Right lung (tissue), 10 donors: Measurements from ENCODE around the gene CLPSL1. TPM values are rescaled to one million over a fixed set of nuclear protein-coding genes. Genes with fewer than 3 reads are reported as not detected.
"Not testable (repeated sequence)": the region's sequence is repeated elsewhere in the genome, so short reads cannot be mapped to it uniquely, and the experiment has no call there.

Experiments
- DNase-seq, 2 donors: peaks; one replicate each; pipeline ENCODE4 v3.0.0-alpha.2; 2013
- long read RNA-seq, 8 donors: transcript quantifications; one replicate each; lab custom pipeline, GENCODE V29; 2026
- polyA plus RNA-seq, 5 donors: library from polyadenylated mRNA; unstranded; fragments of 120-200 nt; gene quantifications; one replicate each; pipeline versions ENCODE4 v1.2.1 to v1.2.3, GENCODE V29; 2013; ENCODE audit warnings: inconsistent platforms in 1 of 5, low replicate concordance in 1 of 5; ENCODE audit not compliant: insufficient read length in 5 of 5, insufficient read depth in 1 of 5

Gene CLPSL1, protein sequence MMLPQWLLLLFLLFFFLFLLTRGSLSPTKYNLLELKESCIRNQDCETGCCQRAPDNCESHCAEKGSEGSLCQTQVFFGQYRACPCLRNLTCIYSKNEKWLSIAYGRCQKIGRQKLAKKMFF
- polyA plus RNA-seq, result not detected
- long read RNA-seq, donor 1, result 0 reads
- long read RNA-seq, donor 2, result 0 reads
- long read RNA-seq, donor 3, result 0 reads
- long read RNA-seq, donor 4, result 0 reads
- long read RNA-seq, donor 5, result 0 reads
- long read RNA-seq, donor 6, result 0 reads
- long read RNA-seq, donor 7, result 0 reads
- long read RNA-seq, donor 8, result 0 reads

DNA sequence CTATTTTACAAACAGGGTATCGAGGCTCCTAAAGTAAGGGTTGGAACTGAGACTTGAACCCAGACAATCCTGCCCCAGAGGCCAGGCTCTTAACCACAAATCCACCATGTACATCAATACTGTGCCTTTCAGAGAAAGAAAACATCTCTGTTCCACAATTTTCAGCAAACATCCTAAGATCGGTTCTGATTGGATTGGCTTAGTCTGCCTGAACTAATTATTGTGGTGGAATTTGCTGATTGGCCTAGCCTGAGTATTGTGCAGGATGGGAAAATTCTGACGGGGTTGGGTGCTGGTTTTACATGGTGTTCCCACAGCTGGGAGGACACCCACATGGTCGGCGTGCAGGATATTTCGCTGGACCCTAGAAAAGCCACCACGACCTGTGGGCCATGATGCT lies at the start of gene CLPSL1:
CLPSL1 (plus strand) TSS at position 301 of the 400 bp plus-strand sequence; CDS start at position 393, 92 bp downstream.
- no peak for DNase-seq

DNA sequence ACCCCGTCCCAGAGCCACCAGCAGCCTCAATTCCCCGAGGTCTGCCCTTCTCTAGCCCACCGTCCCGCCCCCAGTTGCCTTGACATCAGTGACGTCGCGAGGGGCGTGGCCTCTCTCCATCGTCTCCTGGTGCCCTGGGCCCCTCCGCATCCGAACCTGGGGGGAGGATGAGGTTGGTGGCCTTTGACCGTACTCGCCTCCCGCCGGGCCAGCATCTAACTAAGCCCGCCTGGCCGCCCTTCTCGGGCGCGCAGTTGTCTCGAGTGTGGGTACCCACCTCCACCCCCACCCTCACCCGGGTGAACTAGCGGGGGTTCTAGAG lies 49.4 kb upstream of the CLPSL1 start:
- DNase-seq, result peak; percentile 87

DNA sequence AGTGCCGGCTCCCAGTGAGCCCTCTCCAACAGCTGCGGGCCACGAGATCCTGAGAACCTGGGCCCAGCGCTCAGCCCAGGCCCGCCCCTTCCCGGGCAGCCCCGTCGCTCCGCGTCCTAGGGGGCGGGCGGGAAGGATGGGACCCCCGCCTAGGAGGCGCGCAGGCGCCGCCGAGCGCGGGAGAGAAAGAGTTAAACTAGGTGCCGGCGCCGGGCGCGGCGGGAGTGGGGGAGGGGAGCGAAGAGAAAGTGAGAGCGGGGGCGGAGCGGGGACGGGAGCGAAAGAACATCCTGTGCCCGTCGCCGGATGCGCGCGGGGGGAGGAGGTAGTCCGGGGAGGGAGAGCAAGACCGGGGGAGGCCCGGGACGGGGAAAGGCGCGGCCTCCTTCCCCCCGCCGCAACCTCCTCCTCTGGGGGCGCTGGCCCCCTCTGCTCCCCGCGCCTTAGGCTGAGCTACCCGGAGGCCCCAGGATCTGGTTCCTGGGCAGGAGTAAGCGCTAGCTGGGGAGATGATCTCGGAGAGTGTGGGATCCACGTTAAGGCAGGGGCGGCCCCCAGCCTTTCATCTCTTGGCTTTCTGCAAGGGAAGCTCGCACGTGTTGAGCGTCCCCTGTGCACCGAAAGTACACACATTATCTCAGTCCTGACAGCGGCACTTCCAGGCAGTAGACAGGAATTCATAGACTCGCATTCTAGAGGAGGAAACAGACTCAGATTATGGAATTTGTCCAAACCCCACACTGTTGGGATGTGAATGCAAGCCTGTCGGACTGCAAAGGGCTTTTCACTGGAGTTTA lies 48.9 kb upstream of the CLPSL1 start:
- DNase-seq, result peak; percentile 81 to 88

DNA sequence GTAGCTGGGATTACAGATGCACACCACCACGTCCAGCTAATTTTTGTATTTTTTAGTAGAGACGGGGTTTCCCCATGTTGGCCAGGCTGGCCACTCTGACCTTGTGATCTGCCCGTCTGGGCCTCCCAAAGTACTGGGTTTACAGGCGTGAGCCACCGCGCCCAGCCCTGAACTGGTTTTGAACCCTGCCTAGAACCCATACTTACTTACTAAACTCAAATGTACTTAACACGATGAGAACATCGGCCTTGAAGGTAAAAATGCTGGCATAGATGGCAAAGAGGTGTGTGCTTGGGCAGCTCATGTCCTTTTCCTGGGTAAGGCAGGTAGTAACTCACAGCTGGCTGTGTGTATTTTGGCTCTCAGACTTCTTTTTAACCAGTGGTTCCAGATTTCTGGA lies 47.2 kb upstream of the CLPSL1 start:
- DNase-seq, result no peak

DNA sequence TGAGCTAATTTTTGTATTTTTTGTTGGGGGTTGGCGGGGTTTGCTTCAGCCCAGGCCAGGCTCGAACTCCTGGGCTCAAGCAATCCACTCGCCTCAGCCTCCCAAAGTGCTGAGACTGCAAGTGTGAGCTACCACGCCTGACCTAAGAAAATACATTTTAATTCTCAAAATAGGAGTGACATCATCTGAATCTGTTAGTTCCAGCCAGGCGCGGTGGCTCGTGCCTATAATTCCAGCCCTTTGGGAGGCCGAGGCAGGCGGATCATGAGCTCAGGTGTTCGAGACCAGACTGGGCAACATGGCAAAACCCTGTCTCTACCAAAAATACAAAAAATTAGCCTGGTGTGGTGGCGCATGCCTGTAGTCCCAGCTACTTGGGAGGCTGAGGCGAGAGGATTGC lies 46.5 kb upstream of the CLPSL1 start:
- DNase-seq, result not testable (repeated sequence)

DNA sequence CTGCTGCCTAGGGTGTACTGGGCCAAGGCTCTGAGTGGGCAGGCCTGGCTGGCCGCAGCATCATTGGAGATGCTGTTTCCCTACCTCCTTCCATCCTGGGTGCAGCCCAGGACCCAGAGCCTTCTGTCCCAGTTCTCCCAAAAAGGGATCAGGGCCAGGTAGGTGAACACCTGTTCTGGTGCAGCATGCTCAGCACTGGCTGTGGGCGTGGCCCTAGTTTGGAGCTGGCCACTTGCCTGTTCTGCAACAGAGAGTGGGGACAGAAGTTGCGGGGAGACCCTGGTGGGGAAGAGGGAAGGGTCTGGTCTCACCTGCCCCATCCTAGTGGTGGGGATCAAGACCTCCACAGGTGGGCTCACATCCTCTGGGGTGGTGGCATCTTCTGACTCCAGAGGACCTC lies 45.4 kb upstream of the CLPSL1 start:
- DNase-seq, result no peak

DNA sequence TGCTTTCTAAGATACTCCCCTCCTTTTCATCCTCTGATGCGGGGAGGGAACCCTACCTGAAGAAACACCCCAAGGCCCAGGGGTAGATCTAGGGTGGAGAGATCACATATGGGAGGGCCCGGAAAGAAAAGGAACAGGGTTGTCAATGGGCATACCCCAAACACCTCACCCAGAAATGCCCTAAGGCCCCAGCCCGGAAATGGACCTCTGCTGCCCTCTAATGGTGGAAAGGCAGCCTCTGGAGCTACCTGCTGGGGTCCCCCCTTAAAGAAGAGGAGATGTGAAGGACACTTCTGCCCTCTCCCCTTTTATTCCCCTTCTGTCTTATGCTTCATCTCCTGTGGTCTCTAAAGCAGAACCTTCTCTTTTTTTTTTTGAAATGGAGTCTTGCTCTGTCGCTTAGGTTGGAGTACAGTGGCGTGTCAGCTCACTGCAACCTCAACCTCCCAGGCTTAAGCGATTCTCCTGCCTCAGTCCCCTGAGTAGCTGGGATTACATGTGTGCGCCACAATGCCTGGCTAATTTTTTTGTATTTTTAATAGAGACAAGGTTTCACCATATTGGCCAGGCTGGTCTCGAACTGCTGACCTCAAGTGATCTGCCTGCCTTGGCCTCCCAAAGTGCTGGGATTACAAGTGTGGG lies 44.4 kb upstream of the CLPSL1 start:
- peak in 1 of 2 donors; percentile 55 for DNase-seq

DNA sequence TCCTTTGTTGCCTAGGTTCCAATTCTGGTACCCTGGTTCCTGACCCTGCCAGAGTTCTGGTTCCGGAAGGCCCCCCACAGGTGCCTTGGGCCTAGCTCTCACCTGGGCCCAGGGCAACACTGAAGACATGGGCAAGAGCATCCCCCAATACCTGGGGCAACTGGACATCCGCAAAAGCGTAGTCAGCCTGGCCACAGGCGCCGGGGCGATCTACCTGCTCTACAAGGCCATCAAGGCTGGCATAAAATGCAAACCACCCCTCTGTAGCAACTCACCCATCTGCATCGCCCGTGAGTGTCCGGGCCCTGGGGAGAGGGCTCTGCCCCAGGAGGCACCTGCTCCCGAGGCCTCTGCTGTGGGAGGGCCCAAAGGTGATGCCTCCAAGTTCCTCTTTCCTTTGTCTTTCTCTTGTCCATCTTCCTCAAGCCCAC lies 43.8 kb upstream of the CLPSL1 start, which contains the start of gene ARMC12:
ARMC12 (plus strand) TSS at position 51 of the 431 bp plus-strand sequence; CDS start at position 128, 77 bp downstream.
- no peak for DNase-seq

DNA sequence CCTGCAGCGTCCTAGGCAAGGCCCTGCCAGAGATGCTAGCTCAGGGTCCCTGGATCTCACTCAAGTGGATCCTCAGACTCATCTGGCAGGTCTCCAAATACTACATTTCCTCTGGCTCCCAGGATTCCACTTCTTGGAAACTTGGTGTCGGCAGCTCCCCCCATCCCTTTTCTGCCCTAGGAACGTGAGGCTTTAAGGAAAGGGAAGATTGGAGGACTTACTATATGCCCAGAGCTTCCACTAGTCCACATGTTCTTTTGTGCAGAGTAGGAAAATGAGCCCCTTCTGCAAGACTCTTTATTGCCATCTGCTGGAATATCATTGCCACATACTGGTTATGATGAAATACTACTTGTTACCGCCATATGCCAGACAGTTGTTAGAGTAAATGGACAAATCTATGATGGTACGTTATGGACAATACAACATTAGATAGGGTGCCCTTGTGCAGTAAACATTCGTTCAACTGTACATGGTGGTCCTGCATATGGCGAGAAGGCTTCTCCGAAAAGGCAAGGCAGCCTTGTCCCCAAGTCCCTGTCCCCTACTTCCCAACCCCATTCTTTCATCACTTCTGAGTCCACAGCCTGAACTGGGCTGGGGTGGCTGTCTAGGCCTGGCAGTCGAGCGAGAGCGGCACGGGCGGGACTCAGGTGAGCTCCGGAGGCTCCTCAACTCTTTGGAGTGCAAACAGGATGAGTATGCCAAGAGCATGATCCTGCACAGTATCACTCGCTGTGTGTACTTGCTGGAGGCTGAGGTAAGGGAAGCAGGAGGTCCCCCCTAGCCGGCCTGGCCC lies 43.2 kb upstream of the CLPSL1 start:
- DNase-seq, result peak; percentile 56 to 72

DNA sequence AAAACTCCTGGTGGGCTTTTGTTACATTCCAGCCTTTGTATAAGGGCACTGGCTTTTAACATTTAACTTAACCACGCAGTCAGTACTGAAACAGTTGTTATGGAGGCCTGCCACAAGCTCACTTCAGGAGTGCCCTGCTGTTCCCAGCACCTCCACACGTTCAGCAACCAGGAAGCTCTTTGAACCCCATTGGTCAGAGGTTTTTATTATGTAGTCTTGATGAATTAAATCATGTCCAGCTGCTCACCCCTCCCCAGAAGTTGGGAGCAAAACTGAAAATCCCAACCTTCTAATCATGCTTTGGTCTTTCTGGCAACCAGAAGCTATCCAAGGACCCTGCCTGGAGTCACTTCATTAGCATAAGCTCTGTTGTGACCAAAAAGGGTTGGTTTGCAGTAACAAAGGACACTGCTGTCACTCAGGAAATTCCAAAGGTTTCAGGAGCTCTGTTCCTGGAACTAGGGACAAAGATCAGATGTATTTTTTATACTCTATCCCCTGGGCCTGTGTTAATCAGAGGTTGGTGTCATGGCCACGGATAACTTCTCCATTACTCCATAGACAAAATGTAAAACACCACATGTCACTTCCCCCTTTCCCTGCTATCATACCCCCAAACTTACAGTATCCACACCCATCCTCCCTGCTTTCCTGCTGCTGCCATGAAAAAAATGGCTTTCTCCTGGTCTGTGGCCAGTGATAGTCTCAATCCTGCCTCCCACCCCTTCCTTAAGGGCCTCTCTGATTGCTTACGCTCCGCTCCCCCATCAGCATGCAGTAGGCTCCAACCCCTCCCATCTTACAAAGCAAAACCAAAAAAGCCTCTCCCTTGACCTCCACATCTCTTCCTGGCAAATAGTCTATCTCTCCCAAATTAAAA lies 40.9 kb upstream of the CLPSL1 start:
- DNase-seq, result no peak

DNA sequence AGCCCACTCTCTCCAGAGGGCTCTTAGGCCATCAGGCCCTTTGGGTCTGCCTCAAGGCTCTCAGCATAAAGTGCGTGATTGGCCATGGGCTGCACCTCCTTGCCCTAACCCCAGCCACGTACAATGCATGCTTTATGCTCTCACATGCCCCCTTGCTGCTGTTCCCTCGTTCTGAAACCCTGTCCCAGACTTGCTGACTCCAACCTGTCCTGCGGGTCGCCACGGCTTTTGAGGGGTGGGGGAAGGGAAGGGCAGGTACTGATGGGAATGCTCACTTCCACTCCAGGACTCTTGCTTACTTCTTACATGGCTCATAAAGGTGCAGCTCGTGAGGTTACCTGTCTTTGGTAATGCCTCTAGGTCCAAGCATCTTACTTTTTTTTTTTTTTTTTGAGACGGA lies 38.0 kb upstream of the CLPSL1 start:
- DNase-seq, result no peak

DNA sequence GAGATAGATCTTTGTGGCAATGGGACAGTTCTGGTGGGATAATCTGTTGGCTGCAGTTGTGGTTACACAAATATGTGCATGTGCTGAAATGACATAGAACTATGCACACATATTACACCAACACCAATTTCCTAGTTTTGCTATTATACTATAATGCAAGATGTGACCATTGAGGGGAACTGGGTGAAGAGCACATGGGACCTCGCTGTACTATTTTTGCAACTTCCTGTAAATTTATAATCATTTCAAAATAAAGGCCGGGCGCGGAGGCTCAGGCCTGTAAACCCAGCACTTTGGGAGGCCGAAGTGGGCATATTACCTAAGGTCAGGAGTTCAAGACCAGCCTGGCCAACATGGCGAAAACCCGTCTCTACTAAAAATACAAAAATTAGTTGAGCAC lies 35.3 kb upstream of the CLPSL1 start:
- DNase-seq, result no peak

DNA sequence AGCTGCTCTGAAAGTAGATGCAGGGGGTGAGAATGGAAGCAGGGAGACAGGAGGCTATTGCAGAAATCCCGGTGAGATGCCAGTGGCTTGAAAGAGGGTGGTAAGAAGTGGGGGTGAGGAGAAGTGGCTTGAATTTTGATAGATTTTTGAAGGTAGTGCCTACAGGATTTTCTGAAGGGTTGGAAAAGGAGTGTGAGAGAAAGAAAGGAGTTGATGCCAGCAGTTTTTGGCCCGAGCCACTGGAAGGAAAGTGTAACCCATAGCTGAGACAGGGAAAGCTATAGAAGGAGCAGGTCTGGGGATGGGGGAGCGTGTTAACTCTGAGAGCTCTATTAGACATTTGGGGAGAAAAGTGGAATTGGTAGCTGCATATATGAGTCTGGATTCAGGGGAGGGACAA lies 34.3 kb upstream of the CLPSL1 start:
- no peak for DNase-seq

DNA sequence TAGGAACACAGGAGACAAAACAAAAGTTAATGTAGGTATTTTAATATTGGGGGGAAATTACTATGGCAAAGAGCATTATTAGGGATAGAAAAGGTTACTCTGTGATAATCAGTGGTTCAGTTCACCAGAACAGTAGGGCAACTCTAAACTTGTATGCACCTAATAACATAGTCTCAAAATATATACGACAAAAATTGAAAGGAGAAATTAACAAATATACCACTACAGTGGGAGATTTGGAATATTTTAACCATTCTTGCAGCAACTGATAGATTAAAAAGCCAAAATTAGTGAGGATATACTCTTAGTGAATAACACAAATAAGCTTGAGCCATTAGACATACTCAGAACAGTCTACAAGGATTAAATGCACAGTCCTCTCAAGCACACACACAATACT lies 32.9 kb upstream of the CLPSL1 start:
- DNase-seq, result no peak

DNA sequence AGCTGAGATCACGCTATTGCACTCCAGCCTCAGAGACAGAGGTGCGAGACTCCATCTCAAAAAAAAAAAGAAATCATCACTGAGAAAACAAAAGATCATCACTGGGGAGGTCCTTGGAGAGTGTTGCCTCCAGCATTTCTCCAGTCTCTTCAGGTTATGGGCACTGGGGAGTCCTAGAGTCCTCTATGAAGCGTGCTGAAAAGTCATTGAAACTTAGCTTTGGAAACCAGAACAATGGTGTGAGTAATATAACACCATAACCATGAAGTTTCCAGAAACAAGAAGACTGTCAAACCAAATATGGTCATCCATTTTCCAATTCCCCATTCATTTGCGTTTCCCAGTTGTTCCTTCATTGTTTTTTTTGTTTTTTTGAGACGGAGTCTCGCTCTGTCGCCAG lies 30.3 kb upstream of the CLPSL1 start:
- no peak for DNase-seq

DNA sequence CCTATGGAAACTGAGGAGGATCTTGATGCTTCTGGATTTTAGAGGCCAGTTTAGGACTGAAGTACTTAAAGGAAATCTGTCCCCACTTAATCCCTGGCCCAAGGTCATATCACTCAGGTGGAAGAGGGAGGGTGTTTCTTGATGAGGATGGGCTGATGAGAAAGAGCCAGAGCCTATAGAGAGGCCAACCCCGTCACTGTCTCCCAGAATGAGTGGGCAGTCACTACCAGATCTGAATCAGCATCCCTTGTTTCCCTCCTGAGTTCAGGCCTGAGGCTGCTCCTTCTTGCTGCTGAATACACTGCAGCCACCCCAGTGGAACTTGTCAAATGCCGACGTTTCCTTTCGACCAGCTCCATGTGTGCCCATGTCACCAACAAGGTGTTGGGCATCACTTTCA lies 29.2 kb upstream of the CLPSL1 start:
- no peak for DNase-seq

DNA sequence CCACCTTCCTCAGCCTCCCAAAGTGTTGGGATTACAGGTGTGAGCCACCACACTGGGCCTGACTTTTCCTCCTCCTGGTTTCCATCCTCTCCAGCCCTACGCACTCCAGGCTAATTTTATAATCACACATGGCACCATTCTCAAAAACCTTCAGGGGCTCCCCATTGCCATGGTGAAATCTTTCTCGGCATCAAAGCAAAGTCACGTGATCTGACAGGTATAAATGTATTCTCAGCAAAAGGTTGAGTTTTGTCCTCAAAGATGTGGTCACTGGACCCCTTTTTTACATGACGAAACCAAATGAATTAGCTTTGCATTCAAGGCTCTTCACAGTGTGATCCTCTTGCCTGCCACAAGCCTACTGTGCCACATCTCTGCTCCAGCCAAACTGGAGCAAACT lies 28.5 kb upstream of the CLPSL1 start:
- no peak for DNase-seq

DNA sequence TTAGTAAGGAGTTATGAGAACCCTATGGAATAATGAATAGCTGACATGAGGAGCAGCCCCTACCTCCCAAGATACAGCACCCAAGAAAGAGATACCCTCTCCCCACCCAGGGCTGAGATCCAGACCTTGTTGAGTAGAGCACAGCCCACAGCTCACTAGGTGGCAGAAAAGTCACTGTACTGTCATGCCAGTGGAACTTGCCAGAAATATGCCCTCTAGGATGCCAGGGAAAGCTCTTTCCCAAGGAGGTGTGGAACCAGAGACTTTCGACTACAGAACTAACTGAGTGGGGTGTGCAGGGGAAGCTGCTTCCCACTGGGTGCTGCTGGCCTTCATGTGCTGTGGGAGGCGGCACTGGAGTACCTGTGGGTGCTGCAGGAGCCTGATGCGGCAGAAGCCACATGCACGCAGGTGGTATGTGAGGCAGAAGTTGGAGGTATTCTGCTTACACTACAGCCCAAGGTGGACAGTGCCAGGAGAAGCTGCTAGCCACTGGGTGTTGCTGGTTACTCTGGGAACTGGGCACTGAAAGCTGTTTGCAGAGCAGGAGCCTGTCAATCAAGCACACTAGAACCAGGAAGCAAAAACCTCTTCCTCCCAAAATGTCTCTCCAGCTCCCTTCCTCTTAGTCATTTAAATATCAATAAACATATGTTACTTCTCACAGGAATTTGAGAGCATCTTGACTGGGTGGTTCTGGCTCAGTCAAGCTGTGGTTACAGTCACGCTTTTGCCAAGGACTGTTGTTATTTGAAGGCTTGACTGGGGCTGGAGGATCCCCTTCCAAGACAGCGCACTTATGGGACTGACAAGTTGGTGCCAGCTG lies 26.2 kb upstream of the CLPSL1 start:
- no peak for DNase-seq

DNA sequence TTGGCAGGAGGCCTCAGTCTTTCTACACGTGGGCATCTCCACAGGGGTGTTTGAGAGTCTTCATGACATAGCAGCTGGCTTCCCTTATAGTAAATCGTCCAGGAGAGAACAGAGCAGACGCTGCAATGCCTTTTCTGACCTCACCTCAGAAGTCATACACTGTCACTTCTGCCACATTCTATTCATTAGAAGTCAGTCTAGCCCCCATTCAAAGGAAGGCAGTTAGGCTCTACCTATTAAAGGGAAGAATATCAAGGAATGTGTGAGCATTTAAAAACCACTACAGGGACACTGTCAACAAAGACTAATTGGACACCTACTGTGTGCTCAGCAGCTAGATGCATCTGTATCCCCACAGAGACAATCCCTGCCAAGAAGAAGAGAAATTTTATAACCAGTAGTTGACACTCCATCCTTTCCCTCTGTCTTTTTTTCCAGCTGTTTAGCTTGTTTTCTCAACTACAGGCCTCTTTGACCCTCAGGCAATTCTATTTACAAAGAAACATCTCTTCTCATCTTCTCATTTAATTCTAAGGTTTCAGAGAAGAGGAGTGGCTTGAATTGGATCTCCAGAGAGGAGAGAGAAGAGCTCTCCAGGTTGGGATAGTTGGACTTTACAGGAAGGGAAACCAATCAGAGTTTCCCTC lies 25.4 kb upstream of the CLPSL1 start:
- DNase-seq, result no peak
